LoVo (cell line): ENCODE measurements around the gene MBOAT1.
A peak's percentile ranks its signal among the peaks of the same experiment; 100 is the strongest.

Source experiments
- DNase-seq: peaks from one replicate; pipeline ENCODE4 v3.0.0-alpha.2; 2016; ENCODE audit warnings: low spot score

Gene MBOAT1

GRCh38 chr6:20137837-20138236 is 74.4 kb downstream of the MBOAT1 start:
- no peak for DNase-seq

GRCh38 chr6:20137240-20137639 is 75.0 kb downstream of the MBOAT1 start:
- no peak for DNase-seq

GRCh38 chr6:20135677-20136268 is 76.5 kb downstream of the MBOAT1 start:
- DNase-seq: no peak

- DNase-seq: no peak
These were observed 77.7 kb downstream of the MBOAT1 start for GRCh38 chr6:20134613-20135012.

- no peak for DNase-seq
These were observed 82.8 kb downstream of the MBOAT1 start for GRCh38 chr6:20129290-20130088.

GRCh38 chr6:20128018-20128417 is 84.3 kb downstream of the MBOAT1 start:
- DNase-seq: no peak

GRCh38 chr6:20126789-20127653 is 85.2 kb downstream of the MBOAT1 start:
- DNase-seq: peak; percentile 69

GRCh38 chr6:20126102-20126752 is 86.0 kb downstream of the MBOAT1 start:
- DNase-seq: no peak

GRCh38 chr6:20124545-20124944 is 87.7 kb downstream of the MBOAT1 start:
- no peak for DNase-seq

GRCh38 chr6:20119485-20119884 is 92.8 kb downstream of the MBOAT1 start:
- no peak for DNase-seq

GRCh38 chr6:20118892-20119291 is 93.4 kb downstream of the MBOAT1 start:
- no peak for DNase-seq

GRCh38 chr6:20117474-20117873 is 94.8 kb downstream of the MBOAT1 start:
- DNase-seq: no peak

GRCh38 chr6:20116792-20117191 is 95.5 kb downstream of the MBOAT1 start:
- no peak for DNase-seq

- DNase-seq: no peak
These were observed 96.9 kb downstream of the MBOAT1 start for GRCh38 chr6:20115246-20115980.

- DNase-seq: no peak
These were observed 98.5 kb downstream of the MBOAT1 start for GRCh38 chr6:20113649-20114224.

GRCh38 chr6:20112841-20113240 is 99.4 kb downstream of the MBOAT1 start:
- DNase-seq: no peak

GRCh38 chr6:20112241-20112640 is 100.0 kb downstream of the MBOAT1 start:
- DNase-seq: no peak

GRCh38 chr6:20110478-20110877 is 101.8 kb downstream of the MBOAT1 start:
- no peak for DNase-seq

- no peak for DNase-seq
These were observed 102.7 kb downstream of the MBOAT1 start for GRCh38 chr6:20109526-20109925.

- no peak for DNase-seq
These were observed 106.4 kb downstream of the MBOAT1 start for GRCh38 chr6:20105838-20106237.

GRCh38 chr6:20104696-20105095 is 107.6 kb downstream of the MBOAT1 start:
- DNase-seq: no peak
